Neural cell (in vitro differentiated cells): ENCODE measurements around the gene ZBTB7B. TPM values are rescaled to one million over a fixed set of nuclear protein-coding genes. Genes with fewer than 3 reads are reported as not detected.

Experiments
- H2AFZ ChIP-seq: fragments of 200-600, 300-800 bp; sonication (generic), shearing (Covaris generic); 2 replicates; pipeline ENCODE4 v1.6.0; 2014; ENCODE audit warnings: low read depth, mild to moderate bottlenecking, antibody characterized with exemption, low read length, moderate library complexity
- H3F3A ChIP-seq: fragments of 200-600 bp; shearing (Covaris generic); 2 replicates; pipeline ENCODE4 v1.6.1; 2016; ENCODE audit warnings: mild to moderate bottlenecking, moderate library complexity, mixed read lengths, antibody characterized with exemption, low read length; ENCODE audit not compliant: insufficient read depth, poor library complexity, severe bottlenecking
- H3K27ac ChIP-seq: fragments of 200-600, 300-800 bp; sonication (generic), shearing (Covaris generic); 2 replicates; pipeline ENCODE4 v1.5.1; 2014; ENCODE audit warnings: mild to moderate bottlenecking, low read length, moderate library complexity
- H3K27me3 ChIP-seq: fragments of 300-800, 200-600 bp; sonication (generic), shearing (Covaris generic); 2 replicates; pipeline ENCODE4 v1.6.0; 2014; ENCODE audit warnings: mild to moderate bottlenecking, low read depth, low read length, moderate library complexity; ENCODE audit not compliant: insufficient read depth
- H3K36me3 ChIP-seq: fragments of 300-800, 200-600 bp; sonication (generic), shearing (Covaris generic); 2 replicates; pipeline ENCODE4 v1.5.1; 2014; ENCODE audit warnings: mild to moderate bottlenecking, antibody characterized with exemption, low read length, moderate library complexity; ENCODE audit not compliant: insufficient read depth
- H3K4me2 ChIP-seq: fragments of 300-800, 200-600 bp; sonication (generic), shearing (Covaris generic); 2 replicates; pipeline ENCODE4 v1.6.0; 2014; ENCODE audit warnings: mild to moderate bottlenecking, low read length
- H3K4me3 ChIP-seq: fragments of 300-800, 200-600 bp; sonication (generic), shearing (Covaris generic); 2 replicates; pipeline ENCODE4 v1.5.1; 2014; ENCODE audit warnings: mild to moderate bottlenecking, low read length, moderate library complexity
- H3K79me2 ChIP-seq: fragments of 200-600 bp; shearing (Covaris generic); replicated peaks from 2 replicates; pipeline ENCODE4 v1.6.0; 2014; ENCODE audit warnings: mild to moderate bottlenecking, low read length, moderate library complexity; ENCODE audit not compliant: insufficient read depth
- H3K9ac ChIP-seq: fragments of 300-800, 200-600 bp; sonication (generic), shearing (Covaris generic); 2 replicates; pipeline ENCODE4 v1.6.1; 2016; ENCODE audit warnings: mild to moderate bottlenecking, low read length, mixed read lengths
- H3K9me2 ChIP-seq: fragments of 200-600 bp; shearing (Covaris generic); 2 replicates; pipeline ENCODE4 v1.6.1; 2016; ENCODE audit warnings: mild to moderate bottlenecking, low read length, mixed read lengths; ENCODE audit not compliant: insufficient read depth
- H3K9me3 ChIP-seq: fragments of 200-600, 300-800 bp; sonication (generic), shearing (Covaris generic); 2 replicates; pipeline ENCODE4 v1.6.1; 2016; ENCODE audit warnings: mild to moderate bottlenecking, mixed run types, low read length, moderate library complexity, mixed read lengths
- H4K20me1 ChIP-seq: fragments of 200-600 bp; shearing (Covaris generic); 2 replicates; pipeline ENCODE4 v1.6.1; 2016; ENCODE audit warnings: mild to moderate bottlenecking, mixed run types; ENCODE audit not compliant: insufficient read depth
- EP300 ChIP-seq: fragments of 450-650 bp; conservative IDR thresholded peaks from 2 replicates; pipeline ENCODE4 v1.6.1; 2014; ENCODE audit warnings: antibody characterized with exemption, mild to moderate bottlenecking, moderate library complexity; ENCODE audit not compliant: poor library complexity, severe bottlenecking
- EZH2 ChIP-seq: fragments of 200-600, 300-800 bp; shearing (Covaris generic), sonication (generic); IDR thresholded peaks from 2 replicates; pipeline ENCODE4 v1.6.1; 2014; ENCODE audit warnings: antibody characterized with exemption, low read length, borderline replicate concordance, mild to moderate bottlenecking; ENCODE audit not compliant: insufficient read depth, poor library complexity, severe bottlenecking
- MXI1 ChIP-seq: fragments of 450-650 bp; conservative IDR thresholded peaks from 2 replicates; pipeline ENCODE4 v1.6.1; 2014; ENCODE audit warnings: antibody characterized with exemption, mild to moderate bottlenecking; ENCODE audit not compliant: poor library complexity, severe bottlenecking
- POLR2AphosphoS5 ChIP-seq: IDR thresholded peaks from 2 replicates; pipeline ENCODE4 v1.6.1; 2012
- RAD21 ChIP-seq: fragments of 450-650 bp; conservative IDR thresholded peaks from 2 replicates; pipeline ENCODE4 v1.6.1; 2014; ENCODE audit warnings: antibody characterized with exemption, mild to moderate bottlenecking, moderate library complexity
- SMC3 ChIP-seq: fragments of 450-650 bp; conservative IDR thresholded peaks from 2 replicates; pipeline ENCODE4 v1.6.1; 2014; ENCODE audit warnings: antibody characterized with exemption, mild to moderate bottlenecking, moderate library complexity; ENCODE audit not compliant: poor library complexity
- TAF1 ChIP-seq: IDR thresholded peaks from 2 replicates; pipeline ENCODE4 v1.6.1; 2012; ENCODE audit warnings: low read depth
- polyA plus RNA-seq: library from polyadenylated mRNA; depleted of rRNA; stranded (reverse); fragments of >200 nt; gene quantifications from 2 replicates; pipeline ENCODE4 v1.2.3, GENCODE V29; 2014
- TF ChIP-seq, protein P1 (sequence below): IDR thresholded peaks from 2 replicates; pipeline ENCODE4 v1.6.1; 2012; ENCODE audit warnings: borderline replicate concordance
- TF ChIP-seq, protein P2 (sequence below): fragments of 450-650 bp; IDR thresholded peaks from 2 replicates; pipeline ENCODE4 v1.5.1; 2014; ENCODE audit warnings: antibody characterized with exemption, mild to moderate bottlenecking, moderate library complexity; ENCODE audit not compliant: poor library complexity, severe bottlenecking

Gene ZBTB7B
- polyA plus RNA-seq, 1 donor from 2014 or later: 0.54 TPM

DNA sequence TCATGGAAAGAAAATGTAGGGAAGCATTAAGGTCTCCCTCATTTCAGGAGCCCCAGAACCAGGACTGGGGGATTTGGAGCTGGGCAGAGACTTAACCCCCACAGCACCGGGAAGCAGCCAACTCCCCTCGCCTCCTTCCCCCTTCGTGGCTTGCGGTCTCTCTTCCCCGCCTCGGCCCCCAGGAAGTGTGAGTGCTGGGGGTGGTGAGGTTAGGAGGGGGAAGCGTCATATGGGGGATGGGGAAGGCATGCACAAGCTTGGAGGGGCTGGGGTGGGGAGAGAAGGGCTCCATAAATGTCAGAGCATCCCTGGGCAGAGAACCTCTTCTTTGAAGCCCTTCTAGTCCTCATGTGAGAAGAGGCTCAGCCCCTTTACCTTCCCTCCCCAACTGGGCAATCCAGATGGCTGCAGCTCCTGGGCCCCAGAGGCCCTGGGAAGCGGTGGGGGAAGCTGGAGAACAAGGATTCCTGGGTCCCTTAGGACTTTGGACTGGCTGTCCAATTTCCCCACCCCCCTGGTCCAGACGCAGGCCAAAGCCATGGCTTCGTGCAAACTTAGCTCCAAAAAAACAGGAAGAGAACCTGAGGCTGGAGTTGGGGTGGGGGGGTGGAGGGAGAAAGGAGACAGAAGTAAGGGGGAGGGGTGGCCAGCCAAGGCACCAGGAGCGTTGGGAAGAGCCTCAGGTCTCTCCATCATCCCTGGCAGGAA is 7.8 kb downstream of the ZBTB7B start:
- H4K20me1 ChIP-seq: no peaks in the 10 kb centered on the region
- H3K4me2 ChIP-seq: no peak overlapping the region
- H3K79me2 ChIP-seq: no peaks in the 10 kb centered on the region
- no peaks in the 10 kb centered on the region for H3K9me3 ChIP-seq
- no peak overlapping the region for H3K27ac ChIP-seq
- no peak overlapping the region for H2AFZ ChIP-seq
- H3F3A ChIP-seq: no peaks in the 10 kb centered on the region
- H3K36me3 ChIP-seq: no peaks in the 10 kb centered on the region
- TF ChIP-seq POLR2AphosphoS5 (no peak), EP300 (no peak), SMC3 (no peak), TAF1 (no peak), RAD21 (no peak), MXI1 (no peak), EZH2 (no peak)
- TF ChIP-seq, protein P1, sequence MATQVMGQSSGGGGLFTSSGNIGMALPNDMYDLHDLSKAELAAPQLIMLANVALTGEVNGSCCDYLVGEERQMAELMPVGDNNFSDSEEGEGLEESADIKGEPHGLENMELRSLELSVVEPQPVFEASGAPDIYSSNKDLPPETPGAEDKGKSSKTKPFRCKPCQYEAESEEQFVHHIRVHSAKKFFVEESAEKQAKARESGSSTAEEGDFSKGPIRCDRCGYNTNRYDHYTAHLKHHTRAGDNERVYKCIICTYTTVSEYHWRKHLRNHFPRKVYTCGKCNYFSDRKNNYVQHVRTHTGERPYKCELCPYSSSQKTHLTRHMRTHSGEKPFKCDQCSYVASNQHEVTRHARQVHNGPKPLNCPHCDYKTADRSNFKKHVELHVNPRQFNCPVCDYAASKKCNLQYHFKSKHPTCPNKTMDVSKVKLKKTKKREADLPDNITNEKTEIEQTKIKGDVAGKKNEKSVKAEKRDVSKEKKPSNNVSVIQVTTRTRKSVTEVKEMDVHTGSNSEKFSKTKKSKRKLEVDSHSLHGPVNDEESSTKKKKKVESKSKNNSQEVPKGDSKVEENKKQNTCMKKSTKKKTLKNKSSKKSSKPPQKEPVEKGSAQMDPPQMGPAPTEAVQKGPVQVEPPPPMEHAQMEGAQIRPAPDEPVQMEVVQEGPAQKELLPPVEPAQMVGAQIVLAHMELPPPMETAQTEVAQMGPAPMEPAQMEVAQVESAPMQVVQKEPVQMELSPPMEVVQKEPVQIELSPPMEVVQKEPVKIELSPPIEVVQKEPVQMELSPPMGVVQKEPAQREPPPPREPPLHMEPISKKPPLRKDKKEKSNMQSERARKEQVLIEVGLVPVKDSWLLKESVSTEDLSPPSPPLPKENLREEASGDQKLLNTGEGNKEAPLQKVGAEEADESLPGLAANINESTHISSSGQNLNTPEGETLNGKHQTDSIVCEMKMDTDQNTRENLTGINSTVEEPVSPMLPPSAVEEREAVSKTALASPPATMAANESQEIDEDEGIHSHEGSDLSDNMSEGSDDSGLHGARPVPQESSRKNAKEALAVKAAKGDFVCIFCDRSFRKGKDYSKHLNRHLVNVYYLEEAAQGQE: no peak
- TF ChIP-seq, protein P2, sequence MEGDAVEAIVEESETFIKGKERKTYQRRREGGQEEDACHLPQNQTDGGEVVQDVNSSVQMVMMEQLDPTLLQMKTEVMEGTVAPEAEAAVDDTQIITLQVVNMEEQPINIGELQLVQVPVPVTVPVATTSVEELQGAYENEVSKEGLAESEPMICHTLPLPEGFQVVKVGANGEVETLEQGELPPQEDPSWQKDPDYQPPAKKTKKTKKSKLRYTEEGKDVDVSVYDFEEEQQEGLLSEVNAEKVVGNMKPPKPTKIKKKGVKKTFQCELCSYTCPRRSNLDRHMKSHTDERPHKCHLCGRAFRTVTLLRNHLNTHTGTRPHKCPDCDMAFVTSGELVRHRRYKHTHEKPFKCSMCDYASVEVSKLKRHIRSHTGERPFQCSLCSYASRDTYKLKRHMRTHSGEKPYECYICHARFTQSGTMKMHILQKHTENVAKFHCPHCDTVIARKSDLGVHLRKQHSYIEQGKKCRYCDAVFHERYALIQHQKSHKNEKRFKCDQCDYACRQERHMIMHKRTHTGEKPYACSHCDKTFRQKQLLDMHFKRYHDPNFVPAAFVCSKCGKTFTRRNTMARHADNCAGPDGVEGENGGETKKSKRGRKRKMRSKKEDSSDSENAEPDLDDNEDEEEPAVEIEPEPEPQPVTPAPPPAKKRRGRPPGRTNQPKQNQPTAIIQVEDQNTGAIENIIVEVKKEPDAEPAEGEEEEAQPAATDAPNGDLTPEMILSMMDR: no peak
- H3K9ac ChIP-seq: no peak overlapping the region
- no peaks in the 10 kb centered on the region for H3K27me3 ChIP-seq
- no peak overlapping the region for H3K4me3 ChIP-seq
- H3K9me2 ChIP-seq: no peaks in the 10 kb centered on the region

DNA sequence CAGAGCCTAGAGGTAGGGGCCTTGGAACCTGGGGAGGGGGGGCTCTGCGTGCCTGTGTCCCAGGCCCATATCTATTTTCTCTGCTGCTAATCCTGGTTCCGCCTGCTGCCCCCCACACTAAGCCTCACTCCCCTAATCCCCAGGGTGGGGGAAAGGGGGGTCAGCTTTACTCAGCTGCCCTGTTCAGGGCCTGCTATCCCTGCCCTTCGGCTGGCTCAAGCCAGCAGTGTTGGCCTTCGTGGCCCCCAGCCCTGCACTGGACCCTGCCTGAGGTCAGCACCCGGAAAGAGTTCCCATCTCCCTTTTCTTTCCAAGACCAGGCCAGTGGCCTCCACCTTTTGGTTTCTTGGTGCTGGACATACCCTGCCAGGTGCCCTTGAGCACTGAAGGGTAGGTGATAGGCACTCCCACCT is 8.4 kb downstream of the ZBTB7B start:
- Histone ChIP-seq H3F3A (no peaks in the 10 kb centered on the region), H3K4me3 (no peak overlapping the region), H3K9me2 (no peaks in the 10 kb centered on the region), H3K4me2 (no peak overlapping the region), H3K79me2 (no peaks in the 10 kb centered on the region), H3K9ac (no peak overlapping the region), H3K27ac (no peak overlapping the region), H3K36me3 (no peaks in the 10 kb centered on the region), H3K27me3 (no peaks in the 10 kb centered on the region), H3K9me3 (no peaks in the 10 kb centered on the region), H4K20me1 (no peaks in the 10 kb centered on the region), H2AFZ (no peak overlapping the region)
- no peak for TF ChIP-seq SMC3
- TF ChIP-seq, protein P1: no peak
- no peak for TF ChIP-seq EP300
- TF ChIP-seq POLR2AphosphoS5: no peak
- TF ChIP-seq RAD21: no peak
- TF ChIP-seq, protein P2: no peak
- TF ChIP-seq TAF1: no peak
- TF ChIP-seq EZH2: no peak
- no peak for TF ChIP-seq MXI1
